DMS114 treated with DMSO at 0.1 percent for 48 hours (cell line): ENCODE measurements around the gene TOMM40L.
"Not testable (repeated sequence)": the region's sequence is repeated elsewhere in the genome, so short reads cannot be mapped to it uniquely, and the experiment has no call there.

ENCODE experiments used
- DNase-seq: peaks from one replicate; lab custom pipeline; 2025; ENCODE audit not compliant: unreplicated experiment; lab: John Stamatoyannopoulos, UW

Gene TOMM40L

GRCh38 chr1:161251579-161251978 lies 25.7 kb downstream of the TOMM40L start:
- no peak for DNase-seq

- not testable (repeated sequence) for DNase-seq
Observed at GRCh38 chr1:161255302-161255701, 29.4 kb downstream of the TOMM40L start.

GRCh38 chr1:161255955-161256520 lies 30.2 kb downstream of the TOMM40L start:
- DNase-seq: not testable (repeated sequence)

GRCh38 chr1:161257109-161257508 lies 31.2 kb downstream of the TOMM40L start:
- DNase-seq: not testable (repeated sequence)

GRCh38 chr1:161258439-161259344 lies 32.8 kb downstream of the TOMM40L start, which contains the start of gene PCP4L1:
Gene PCP4L1, plus strand, starts transcription at chr1:161258745. Its CDS starts 230 bp downstream, at chr1:161258975.
- DNase-seq: peak; percentile 94

- DNase-seq: no peak
Observed at GRCh38 chr1:161259345-161259702, 33.5 kb downstream of the TOMM40L start.

- DNase-seq: no peak
Observed at GRCh38 chr1:161259765-161260164, 33.9 kb downstream of the TOMM40L start.

GRCh38 chr1:161260376-161261260 lies 34.8 kb downstream of the TOMM40L start:
- no peak for DNase-seq

- no peak for DNase-seq
Observed at GRCh38 chr1:161261261-161262235, 35.7 kb downstream of the TOMM40L start.

GRCh38 chr1:161265305-161265704 lies 39.4 kb downstream of the TOMM40L start:
- DNase-seq: no peak

GRCh38 chr1:161266202-161266601 lies 40.3 kb downstream of the TOMM40L start:
- no peak for DNase-seq

GRCh38 chr1:161266836-161267235 lies 41.0 kb downstream of the TOMM40L start:
- no peak for DNase-seq

GRCh38 chr1:161267321-161267720 lies 41.5 kb downstream of the TOMM40L start:
- DNase-seq: no peak

- no peak for DNase-seq
Observed at GRCh38 chr1:161273402-161273801, 47.5 kb downstream of the TOMM40L start.

- no peak for DNase-seq
Observed at GRCh38 chr1:161274874-161275273, 49.0 kb downstream of the TOMM40L start.
